SK-N-SH treated with all-trans-retinoic acid at 6 μM for 48 hours (cell line): Measurements from ENCODE around the gene MAFF.

Experiments
- ARNTL ChIP-seq: fragments of 450-650 bp; formaldehyde crosslinking; IDR thresholded peaks from 2 replicates; pipeline ENCODE4 v1.5.0; 2020; ENCODE audit warnings: low read depth, mild to moderate bottlenecking, moderate library complexity, borderline replicate concordance
- CREB5 ChIP-seq: fragments of 250-450 bp; sonication (Bioruptor Pico); IDR thresholded peaks from 2 replicates; pipeline ENCODE4 v1.5.1; 2020; ENCODE audit warnings: low read depth, mild to moderate bottlenecking, moderate library complexity
- CSDC2 ChIP-seq: fragments of 250-450 bp; sonication (Bioruptor Pico); IDR thresholded peaks from 2 replicates; pipeline ENCODE4 v1.5.0; 2020; ENCODE audit warnings: mild to moderate bottlenecking, moderate library complexity
- OSR1 ChIP-seq: fragments of 250-450 bp; sonication (Bioruptor Pico); IDR thresholded peaks from 2 replicates; pipeline ENCODE4 v1.8.0; 2022; ENCODE audit warnings: moderate library complexity, mild to moderate bottlenecking, inconsistent platforms
- PATZ1 ChIP-seq: fragments of 250-450 bp; sonication (Bioruptor Pico); IDR thresholded peaks from 2 replicates; pipeline ENCODE4 v1.8.0; 2020; ENCODE audit warnings: mild to moderate bottlenecking, moderate library complexity, borderline replicate concordance
- TCF4 ChIP-seq: fragments of 250-450 bp; sonication (Bioruptor Pico); IDR thresholded peaks from 2 replicates; pipeline ENCODE4 v1.8.0; 2021; ENCODE audit warnings: mild to moderate bottlenecking, moderate library complexity, borderline replicate concordance
- TSHZ2 ChIP-seq: fragments of 250-450 bp; sonication (Bioruptor Pico); IDR thresholded peaks from 2 replicates; pipeline ENCODE4 v1.5.0; 2020; ENCODE audit warnings: mild to moderate bottlenecking, moderate library complexity
- ZNF70 ChIP-seq: fragments of 450-650 bp; formaldehyde crosslinking; IDR thresholded peaks from 2 replicates; pipeline ENCODE4 v1.5.0; 2020; ENCODE audit warnings: mild to moderate bottlenecking, moderate library complexity

GRCh38 chr22:38251341-38251692 is 49.5 kb downstream of the MAFF start:
- TF ChIP-seq OSR1 (CRISPR knock-in tag) (no peak), TCF4 (CRISPR knock-in tag) (no peak), TSHZ2 (CRISPR knock-in tag) (no peak), CREB5 (CRISPR knock-in tag) (no peak), ZNF70 (no peak), CSDC2 (no peak), PATZ1 (CRISPR knock-in tag) (no peak), ARNTL (CRISPR knock-in tag) (no peak)
